Left ventricle myocardium superior (tissue), 1 donor: ENCODE data around the gene MTF1. TPM values are rescaled to one million over a fixed set of nuclear protein-coding genes. Genes with fewer than 3 reads are reported as not detected.

Experiments used
- ATAC-seq: fragments of 200-7000 bp; cut with Tn5 transposase; one replicate; pipeline ENCODE4 v1.9.1; 2020; ENCODE audit warnings: mild to moderate bottlenecking, moderate library complexity
- DNase-seq: peaks from one replicate; pipeline ENCODE4 v3.0.0-alpha.2; 2020
- intact Hi-C: fragments of 100-400 bp; cut with micrococcal nuclease; formaldehyde crosslinking; loops from one replicate; pipeline ENCODE4 v1.11.0; 2022
- total RNA-seq: library from RNA; stranded (reverse); fragmentation: NEBNext Ultra II Directional; extraction: Animal tissue kit (Norgen Biotek cat#: 25700); gene quantifications from one replicate; pipeline ENCODE4 v1.2.1, GENCODE V29; 2021
- donor health status: DM: no; HTN: yes; CAD: no; lungs with severe emphysema.

Gene MTF1
- total RNA-seq, 1 donor from 2014 or later: 12.8 TPM

- ATAC-seq (no peak), DNase-seq (no peak)
- intact Hi-C loops: no loop called here
These were observed 95.5 kb downstream of the MTF1 start for GRCh38 chr1:37763791-37764413.

- DNase-seq (no peak), ATAC-seq (no peak)
- intact Hi-C loops: no loop called here
These were observed 96.9 kb downstream of the MTF1 start for GRCh38 chr1:37762516-37762915.

GRCh38 chr1:37761416-37762095 lies 97.8 kb downstream of the MTF1 start:
- DNase-seq: no peak
- ATAC-seq: no peak
- intact Hi-C loops: no loop called here

Other genes with a start within 250 kb of the MTF1 start
- gene RSPO1, start 224.7 kb downstream of the MTF1 start, total RNA-seq: 0.47 TPM
- gene CDCA8, start 167.1 kb downstream of the MTF1 start, total RNA-seq: 0.32 TPM
- gene EPHA10, start 94.5 kb downstream of the MTF1 start, total RNA-seq: 0.10 TPM
- gene MANEAL, start 65.7 kb downstream of the MTF1 start, total RNA-seq: 1.8 TPM
- 45.6 TPM for gene C1orf122, start 51.8 kb downstream of the MTF1 start, total RNA-seq
- gene YRDC, start 51.4 kb downstream of the MTF1 start, total RNA-seq: 4.0 TPM
- 12.0 TPM for gene INPP5B, start 87.5 kb upstream of the MTF1 start, total RNA-seq
- gene SF3A3, start 130.4 kb upstream of the MTF1 start, total RNA-seq: 28.2 TPM
- 13.3 TPM for gene FHL3, start 145.9 kb upstream of the MTF1 start, total RNA-seq
- gene UTP11, start 153.1 kb upstream of the MTF1 start, total RNA-seq: 38.6 TPM
- gene POU3F1, start 187.2 kb upstream of the MTF1 start, total RNA-seq: not detected